Colonic mucosa (tissue), 4 donors: ENCODE results near the gene GHR. TPM values are rescaled to one million over a fixed set of nuclear protein-coding genes. Genes with fewer than 3 reads are reported as not detected.

ENCODE experiments used
- DNase-seq: peaks from one replicate; pipeline ENCODE4 v3.0.0-alpha.2; 2020
- H3K27ac ChIP-seq: fragments of 200-600 bp; one replicate; pipeline ENCODE4 v1.8.0; 2021
- H3K27me3 ChIP-seq: fragments of 200-600 bp; one replicate; pipeline ENCODE4 v1.8.0; 2021
- H3K36me3 ChIP-seq: fragments of 200-600 bp; one replicate; pipeline ENCODE4 v1.8.0; 2021
- H3K4me1 ChIP-seq: fragments of 200-600 bp; one replicate; pipeline ENCODE4 v1.8.0; 2021; ENCODE audit warnings: mild to moderate bottlenecking
- H3K4me3 ChIP-seq: fragments of 200-600 bp; one replicate; pipeline ENCODE4 v1.8.0; 2021
- H3K9ac ChIP-seq, 2 donors: one replicate each; pipeline ENCODE4 v1.7.0; 2013; ENCODE audit warnings: control low read depth in 2 of 2, low read depth in 2 of 2, low read length in 2 of 2
- H3K9me3 ChIP-seq: fragments of 200-600 bp; one replicate; pipeline ENCODE4 v1.8.0; 2021
- intact Hi-C: fragments of 100-400 bp; cut with DNase I; formaldehyde crosslinking; loops from one replicate; pipeline ENCODE4 v1.14.1; 2022
- total RNA-seq, 2 donors: library from RNA; stranded (reverse); fragmentation: NEBNext Ultra II Directional in 1 of 2; extraction: Animal tissue kit (Norgen Biotek cat#: 25700) in 1 of 2; gene quantifications; one replicate each; pipeline ENCODE4 v1.2.1, GENCODE V29; 2021
- TF ChIP-seq, protein P1 (sequence below): fragments of 200-600 bp; IDR thresholded peaks from one replicate; pipeline ENCODE4 v1.8.0; 2022; ENCODE audit warnings: antibody characterized with exemption, mild to moderate bottlenecking
- donor health status: healthy.
- donor health status: DM: no; HTN: no; CAD: no.
- donor health status: DM: no; HTN: no; CAD: no.

GHR gene
- total RNA-seq, 2 donors from 2014 or later, result 2.4 to 6.8 TPM

DNA sequence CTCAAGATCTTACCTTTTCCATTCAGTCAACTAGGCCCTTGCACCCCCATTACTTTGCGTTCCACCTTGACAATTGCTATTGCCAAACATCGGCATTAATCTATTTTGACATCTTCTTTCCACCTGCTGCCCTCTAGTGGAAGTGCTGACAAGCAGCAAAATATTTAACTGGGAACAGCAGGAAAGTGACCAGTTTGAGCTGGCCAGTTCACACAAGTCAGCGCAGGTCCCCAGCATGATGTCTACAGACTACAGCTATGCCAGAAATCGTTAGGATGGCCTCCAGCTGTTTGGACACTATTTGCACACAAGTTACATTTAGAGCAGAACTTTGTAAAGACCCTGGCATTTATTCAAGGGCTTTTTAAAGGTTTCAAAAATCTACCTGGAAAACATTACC lies 160.1 kb downstream of the GHR start:
- no peaks in the 10 kb centered on the region for H3K36me3 ChIP-seq
- peak; percentile 65 for DNase-seq
- H3K9me3 ChIP-seq, result no peaks in the 10 kb centered on the region
- no peak overlapping the region for H3K4me3 ChIP-seq
- H3K4me1 ChIP-seq, result no peaks in the 10 kb centered on the region
- no peak overlapping the region for H3K27ac ChIP-seq
- TF ChIP-seq, protein P1, sequence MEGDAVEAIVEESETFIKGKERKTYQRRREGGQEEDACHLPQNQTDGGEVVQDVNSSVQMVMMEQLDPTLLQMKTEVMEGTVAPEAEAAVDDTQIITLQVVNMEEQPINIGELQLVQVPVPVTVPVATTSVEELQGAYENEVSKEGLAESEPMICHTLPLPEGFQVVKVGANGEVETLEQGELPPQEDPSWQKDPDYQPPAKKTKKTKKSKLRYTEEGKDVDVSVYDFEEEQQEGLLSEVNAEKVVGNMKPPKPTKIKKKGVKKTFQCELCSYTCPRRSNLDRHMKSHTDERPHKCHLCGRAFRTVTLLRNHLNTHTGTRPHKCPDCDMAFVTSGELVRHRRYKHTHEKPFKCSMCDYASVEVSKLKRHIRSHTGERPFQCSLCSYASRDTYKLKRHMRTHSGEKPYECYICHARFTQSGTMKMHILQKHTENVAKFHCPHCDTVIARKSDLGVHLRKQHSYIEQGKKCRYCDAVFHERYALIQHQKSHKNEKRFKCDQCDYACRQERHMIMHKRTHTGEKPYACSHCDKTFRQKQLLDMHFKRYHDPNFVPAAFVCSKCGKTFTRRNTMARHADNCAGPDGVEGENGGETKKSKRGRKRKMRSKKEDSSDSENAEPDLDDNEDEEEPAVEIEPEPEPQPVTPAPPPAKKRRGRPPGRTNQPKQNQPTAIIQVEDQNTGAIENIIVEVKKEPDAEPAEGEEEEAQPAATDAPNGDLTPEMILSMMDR, result peak; percentile 71
- no peak overlapping the region for H3K9ac ChIP-seq
- intact Hi-C loops, result loop anchor here (5.0 kb wide), 1 partner anchor 161 kb away; the partner anchor contains the start of gene GHR
- no peaks in the 10 kb centered on the region for H3K27me3 ChIP-seq

DNA sequence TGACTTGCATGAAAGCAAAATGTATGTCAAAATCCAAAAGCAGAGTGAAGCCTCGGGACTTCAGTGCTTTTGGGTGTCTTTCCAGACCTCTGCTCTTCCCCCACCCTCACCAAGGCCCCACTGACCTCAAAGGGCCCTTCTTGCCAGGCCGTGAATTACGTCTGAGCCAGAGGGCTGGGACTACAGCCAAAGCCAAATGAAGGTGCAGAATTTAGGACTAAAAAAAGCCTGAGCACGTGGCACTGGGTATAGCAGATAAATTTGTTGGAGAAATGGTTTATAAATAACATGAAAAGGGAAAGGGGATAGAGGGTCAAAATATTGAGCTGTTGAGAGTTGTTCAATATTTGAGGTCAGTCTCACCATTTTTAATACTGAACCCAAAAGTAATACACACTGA lies 163.4 kb downstream of the GHR start:
- H3K9ac ChIP-seq, result no peak overlapping the region
- H3K27ac ChIP-seq, result no peak overlapping the region
- H3K27me3 ChIP-seq, result no peaks in the 10 kb centered on the region
- H3K36me3 ChIP-seq, result no peaks in the 10 kb centered on the region
- TF ChIP-seq, protein P1, result no peak
- intact Hi-C loops, result no loop called here
- no peak overlapping the region for H3K4me3 ChIP-seq
- DNase-seq, result no peak
- no peaks in the 10 kb centered on the region for H3K4me1 ChIP-seq
- no peaks in the 10 kb centered on the region for H3K9me3 ChIP-seq

DNA sequence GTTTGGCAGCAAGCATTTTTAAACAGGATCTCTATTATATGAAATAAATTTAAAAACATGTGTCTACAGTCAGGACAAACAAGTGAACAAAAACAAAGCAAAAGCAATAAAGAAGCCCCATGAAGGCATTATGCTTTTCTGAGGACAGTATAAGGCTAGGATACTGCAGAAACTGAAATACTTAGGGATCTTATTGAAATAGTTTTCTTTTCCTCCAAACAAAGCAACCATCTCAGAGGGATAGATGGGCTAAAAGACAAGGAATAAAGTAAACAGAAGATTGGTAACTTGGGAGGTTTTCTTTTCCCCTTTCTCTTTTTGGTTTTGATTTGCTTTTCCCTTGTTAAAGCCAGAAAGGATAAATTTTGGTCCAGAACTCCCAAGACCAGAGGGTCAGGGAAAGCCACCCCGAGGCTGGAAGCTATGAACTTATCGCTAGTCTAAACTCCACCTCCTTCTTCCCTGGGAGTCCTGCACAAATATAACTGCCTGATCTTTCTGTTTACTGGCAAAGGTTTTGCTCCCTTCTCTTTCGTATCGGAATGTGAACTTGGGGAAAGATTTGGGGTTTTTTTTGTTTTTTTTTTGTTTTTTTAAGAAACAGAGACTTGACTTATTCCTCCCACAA lies 164.0 kb downstream of the GHR start:
- H3K27ac ChIP-seq, result no peak overlapping the region
- H3K9me3 ChIP-seq, result no peaks in the 10 kb centered on the region
- TF ChIP-seq, protein P1, result no peak
- H3K9ac ChIP-seq, result no peak overlapping the region
- H3K4me3 ChIP-seq, result no peak overlapping the region
- no peaks in the 10 kb centered on the region for H3K27me3 ChIP-seq
- no peaks in the 10 kb centered on the region for H3K4me1 ChIP-seq
- no peak for DNase-seq
- intact Hi-C loops, result no loop called here
- no peaks in the 10 kb centered on the region for H3K36me3 ChIP-seq

DNA sequence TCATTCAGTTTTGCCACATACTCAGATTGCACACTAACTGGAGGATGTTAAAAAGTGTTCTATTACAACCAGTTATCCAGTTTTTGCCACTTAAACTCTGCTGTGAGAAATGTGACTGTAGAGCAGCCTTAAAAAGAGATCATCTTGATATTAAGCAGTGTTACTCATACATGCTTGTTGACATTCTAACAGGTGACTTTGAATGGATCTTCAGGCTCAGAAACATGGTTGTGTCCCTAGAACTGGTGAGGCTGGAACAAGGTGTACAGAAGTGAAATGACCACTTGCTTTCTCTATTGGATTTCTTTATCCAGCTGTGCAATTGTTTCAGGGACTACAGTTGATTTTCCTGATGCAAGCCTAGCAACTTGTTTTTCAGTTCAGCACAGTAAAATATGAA lies 167.3 kb downstream of the GHR start:
- TF ChIP-seq, protein P1, result no peak
- H3K9ac ChIP-seq, result no peak overlapping the region
- no peaks in the 10 kb centered on the region for H3K9me3 ChIP-seq
- DNase-seq, result no peak
- no peaks in the 10 kb centered on the region for H3K4me1 ChIP-seq
- H3K27me3 ChIP-seq, result no peaks in the 10 kb centered on the region
- intact Hi-C loops, result no loop called here
- H3K27ac ChIP-seq, result no peak overlapping the region
- H3K4me3 ChIP-seq, result no peak overlapping the region
- H3K36me3 ChIP-seq, result no peaks in the 10 kb centered on the region

DNA sequence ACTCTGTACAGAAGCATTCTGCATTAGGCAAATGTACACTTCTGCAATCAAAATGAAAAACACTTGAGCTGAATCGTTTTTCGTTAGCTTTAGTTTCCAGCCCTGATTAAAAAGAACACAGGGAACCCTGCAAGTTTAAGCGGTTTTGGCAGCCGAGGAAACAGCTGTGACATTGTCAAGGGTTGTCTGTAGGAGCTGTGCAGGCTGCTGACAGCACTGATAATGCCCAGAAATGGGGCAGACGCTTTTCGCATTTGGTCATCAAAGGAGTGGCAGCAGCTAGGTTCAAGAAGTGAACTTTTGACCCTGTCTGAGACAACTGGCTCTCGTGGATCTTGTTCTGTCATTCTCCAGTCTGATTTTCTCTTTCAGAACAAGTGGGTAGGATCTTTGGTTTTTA lies 167.8 kb downstream of the GHR start:
- Histone ChIP-seq H3K27ac (no peak overlapping the region), H3K36me3 (no peaks in the 10 kb centered on the region), H3K27me3 (no peaks in the 10 kb centered on the region), H3K9ac (no peak overlapping the region), H3K4me1 (no peaks in the 10 kb centered on the region), H3K4me3 (no peak overlapping the region), H3K9me3 (no peaks in the 10 kb centered on the region)
- peak; percentile 21 for DNase-seq
- intact Hi-C loops, result no loop called here
- TF ChIP-seq, protein P1, result no peak
